Measurements from ENCODE around the gene KIAA2012.

Gene KIAA2012

DNA sequence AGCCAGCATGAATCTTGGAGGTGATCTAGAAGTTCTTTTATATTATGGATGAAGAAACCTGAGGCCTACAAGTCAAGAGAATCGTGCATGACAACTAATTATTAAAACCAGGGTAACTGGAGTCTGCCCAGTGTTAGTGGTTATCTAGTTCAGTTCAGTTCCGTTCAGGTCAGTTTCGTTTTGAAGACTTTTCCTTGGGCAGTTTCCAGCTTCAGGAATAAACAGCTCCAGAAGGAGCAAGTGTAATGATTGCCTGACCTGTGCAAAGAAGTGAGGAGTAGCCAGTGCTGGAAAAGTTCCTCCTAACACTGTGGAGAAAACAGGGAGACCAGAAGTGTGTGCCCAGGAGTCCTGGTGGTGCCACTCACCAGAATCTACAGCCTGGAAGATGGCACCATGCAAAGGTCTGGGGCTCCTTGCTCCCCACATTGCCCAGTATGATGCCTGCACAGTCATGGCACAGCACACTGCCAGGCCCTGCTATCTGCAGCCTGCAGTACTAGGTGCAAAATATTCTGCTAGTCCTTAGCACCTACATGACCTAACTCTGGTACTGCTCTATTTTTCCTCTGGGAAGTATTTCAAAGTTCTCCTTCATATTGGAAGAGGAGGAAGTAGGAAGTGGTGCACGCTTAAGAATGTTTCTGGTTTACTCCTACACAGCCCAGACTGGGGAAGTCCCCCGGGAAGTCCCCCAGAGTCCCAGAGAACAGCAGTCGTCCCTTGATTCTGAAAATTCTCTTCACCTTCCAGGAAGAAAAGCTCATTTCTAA, 99.6 kb downstream of the KIAA2012 start:
- Histone ChIP-seq H3K9me3 (ENCODE audit: insufficient read depth, low read length) (peaks cover 10% of the 10 kb centered on the region; the same call in 1 of the 2 replicates), H3K27me3 (ENCODE audit: insufficient read depth, insufficient read length) (peaks cover 30% of the 10 kb centered on the region), H3K4me1 (ENCODE audit: insufficient read depth, insufficient read length) (peaks cover 8% of the 10 kb centered on the region), H3K9ac (ENCODE audit: insufficient read length, low read depth) (no peak overlapping the region), H3K4me3 (ENCODE audit: insufficient read length, low read depth) (no peak overlapping the region), H3K36me3 (ENCODE audit: insufficient read depth, insufficient read length, low read length) (no peaks in the 10 kb centered on the region)
- DNase-seq (ENCODE audit: low read depth, low spot score), result no peak
- no peak for TF ChIP-seq ZNF274 (IDR thresholded peaks at IDR 0.05; ENCODE audit: low read depth, low read length)
- TF ChIP-seq YY1 (IDR thresholded peaks at IDR 0.05; ENCODE audit: insufficient read depth, insufficient read length), result no peak
- TF ChIP-seq SUZ12 (IDR thresholded peaks at IDR 0.05; ENCODE audit: extremely low read depth, insufficient read depth, insufficient read length), result no peak

DNA sequence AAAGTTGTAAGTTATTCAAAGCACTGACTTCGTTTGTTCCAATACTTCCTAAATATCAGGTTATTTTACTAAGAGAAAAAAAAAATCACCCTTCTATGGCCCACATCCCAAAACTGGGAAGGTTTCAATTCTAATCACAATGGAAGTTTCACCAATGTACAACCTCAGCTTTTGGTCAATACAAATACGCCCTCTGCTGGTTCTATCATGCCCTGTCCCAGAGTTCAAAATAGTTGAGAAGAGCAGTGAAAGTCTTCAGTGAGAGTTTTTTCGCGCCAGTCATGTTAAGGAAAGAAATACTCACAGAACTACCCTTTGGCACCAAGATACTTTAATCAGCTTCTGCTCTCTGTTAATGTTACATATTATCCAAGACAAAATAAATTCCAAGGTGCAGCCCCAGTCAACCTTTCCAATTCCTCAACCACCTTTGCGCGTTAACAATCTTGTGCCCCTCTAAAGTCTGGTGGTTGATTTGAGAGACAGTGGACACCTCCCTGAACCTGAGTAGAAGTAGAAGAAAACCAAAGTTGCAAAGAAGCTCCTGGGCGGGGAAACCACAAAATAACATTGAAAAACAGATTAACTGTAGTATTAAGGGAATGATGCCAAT, 105.4 kb downstream of the KIAA2012 start:
- Histone ChIP-seq H3K4me1 (ENCODE audit: insufficient read depth, insufficient read length) (no peaks in the 10 kb centered on the region), H3K9ac (ENCODE audit: insufficient read length, low read depth) (no peak overlapping the region), H3K36me3 (ENCODE audit: insufficient read depth, insufficient read length, low read length) (no peaks in the 10 kb centered on the region), H3K27me3 (ENCODE audit: insufficient read depth, insufficient read length) (no peaks in the 10 kb centered on the region), H3K9me3 (ENCODE audit: insufficient read depth, low read length) (peaks cover 10% of the 10 kb centered on the region; the same call in 1 of the 2 replicates), H3K4me3 (ENCODE audit: insufficient read length, low read depth) (no peak overlapping the region)
- peak; percentile 65 for DNase-seq (ENCODE audit: low read depth, low spot score)
- TF ChIP-seq SUZ12 (IDR thresholded peaks at IDR 0.05; ENCODE audit: extremely low read depth, insufficient read depth, insufficient read length) (no peak), YY1 (IDR thresholded peaks at IDR 0.05; ENCODE audit: insufficient read depth, insufficient read length) (no peak), ZNF274 (IDR thresholded peaks at IDR 0.05; ENCODE audit: low read depth, low read length) (no peak)

- H3K9ac ChIP-seq (ENCODE audit: insufficient read length, low read depth), result no peak overlapping the region
- DNase-seq (ENCODE audit: low read depth, low spot score), result no peak
- no peak for TF ChIP-seq YY1 (IDR thresholded peaks at IDR 0.05; ENCODE audit: insufficient read depth, insufficient read length)
- TF ChIP-seq ZNF274 (IDR thresholded peaks at IDR 0.05; ENCODE audit: low read depth, low read length), result no peak
- no peak for TF ChIP-seq SUZ12 (IDR thresholded peaks at IDR 0.05; ENCODE audit: extremely low read depth, insufficient read depth, insufficient read length)
- H3K4me1 ChIP-seq (ENCODE audit: insufficient read depth, insufficient read length), result no peaks in the 10 kb centered on the region
- H3K9me3 ChIP-seq (ENCODE audit: insufficient read depth, low read length), result no peaks in the 10 kb centered on the region
- H3K27me3 ChIP-seq (ENCODE audit: insufficient read depth, insufficient read length), result no peaks in the 10 kb centered on the region
- no peak overlapping the region for H3K4me3 ChIP-seq (ENCODE audit: insufficient read length, low read depth)
- no peaks in the 10 kb centered on the region for H3K36me3 ChIP-seq (ENCODE audit: insufficient read depth, insufficient read length, low read length)
Measured at GRCh38 chr2:202184557-202184956, 111.5 kb downstream of the KIAA2012 start.

GRCh38 chr2:202185156-202185555, 112.1 kb downstream of the KIAA2012 start:
- Histone ChIP-seq H3K4me3 (ENCODE audit: insufficient read length, low read depth) (no peak overlapping the region), H3K9ac (ENCODE audit: insufficient read length, low read depth) (no peak overlapping the region), H3K27me3 (ENCODE audit: insufficient read depth, insufficient read length) (no peaks in the 10 kb centered on the region), H3K4me1 (ENCODE audit: insufficient read depth, insufficient read length) (no peaks in the 10 kb centered on the region), H3K9me3 (ENCODE audit: insufficient read depth, low read length) (no peaks in the 10 kb centered on the region), H3K36me3 (ENCODE audit: insufficient read depth, insufficient read length, low read length) (no peaks in the 10 kb centered on the region)
- TF ChIP-seq YY1 (IDR thresholded peaks at IDR 0.05; ENCODE audit: insufficient read depth, insufficient read length), result no peak
- TF ChIP-seq ZNF274 (IDR thresholded peaks at IDR 0.05; ENCODE audit: low read depth, low read length), result no peak
- no peak for TF ChIP-seq SUZ12 (IDR thresholded peaks at IDR 0.05; ENCODE audit: extremely low read depth, insufficient read depth, insufficient read length)
- DNase-seq (ENCODE audit: low read depth, low spot score), result no peak

- no peaks in the 10 kb centered on the region for H3K27me3 ChIP-seq (ENCODE audit: insufficient read depth, insufficient read length)
- no peak for TF ChIP-seq ZNF274 (IDR thresholded peaks at IDR 0.05; ENCODE audit: low read depth, low read length)
- DNase-seq (ENCODE audit: low read depth, low spot score), result no peak
- H3K4me3 ChIP-seq (ENCODE audit: insufficient read length, low read depth), result no peak overlapping the region
- no peak overlapping the region for H3K9ac ChIP-seq (ENCODE audit: insufficient read length, low read depth)
- no peaks in the 10 kb centered on the region for H3K9me3 ChIP-seq (ENCODE audit: insufficient read depth, low read length)
- no peaks in the 10 kb centered on the region for H3K4me1 ChIP-seq (ENCODE audit: insufficient read depth, insufficient read length)
- H3K36me3 ChIP-seq (ENCODE audit: insufficient read depth, insufficient read length, low read length), result no peaks in the 10 kb centered on the region
Measured at GRCh38 chr2:202186641-202187202, 113.7 kb downstream of the KIAA2012 start.

DNA sequence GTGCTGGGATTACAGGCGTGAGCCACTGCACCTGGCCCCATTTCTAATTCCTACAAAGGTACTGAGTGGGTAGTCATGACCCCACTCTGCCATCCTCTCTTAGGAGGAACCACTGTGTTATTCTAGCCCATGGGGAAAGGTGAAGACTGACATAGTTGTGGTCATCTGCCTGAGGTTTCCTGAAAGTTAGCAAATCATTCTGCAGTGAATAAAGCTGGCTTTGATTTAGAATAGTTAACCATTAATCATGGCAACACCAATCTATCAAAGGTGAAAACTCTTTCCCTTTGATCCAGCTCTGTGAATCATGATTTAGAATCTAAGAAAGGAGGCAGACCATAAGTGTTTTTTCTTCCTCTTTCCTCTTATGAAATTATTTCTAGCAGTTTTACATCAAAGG, 114.5 kb downstream of the KIAA2012 start:
- Histone ChIP-seq H3K9ac (ENCODE audit: insufficient read length, low read depth) (no peak overlapping the region), H3K27me3 (ENCODE audit: insufficient read depth, insufficient read length) (no peaks in the 10 kb centered on the region), H3K36me3 (ENCODE audit: insufficient read depth, insufficient read length, low read length) (no peaks in the 10 kb centered on the region), H3K9me3 (ENCODE audit: insufficient read depth, low read length) (no peaks in the 10 kb centered on the region), H3K4me3 (ENCODE audit: insufficient read length, low read depth) (no peak overlapping the region), H3K4me1 (ENCODE audit: insufficient read depth, insufficient read length) (no peaks in the 10 kb centered on the region)
- no peak for DNase-seq (ENCODE audit: low read depth, low spot score)
- TF ChIP-seq SUZ12 (IDR thresholded peaks at IDR 0.05; ENCODE audit: extremely low read depth, insufficient read depth, insufficient read length), result no peak
- TF ChIP-seq YY1 (IDR thresholded peaks at IDR 0.05; ENCODE audit: insufficient read depth, insufficient read length), result no peak
- no peak for TF ChIP-seq ZNF274 (IDR thresholded peaks at IDR 0.05; ENCODE audit: low read depth, low read length)

- Histone ChIP-seq H3K4me1 (ENCODE audit: insufficient read depth, insufficient read length) (no peaks in the 10 kb centered on the region), H3K9me3 (ENCODE audit: insufficient read depth, low read length) (no peaks in the 10 kb centered on the region), H3K27me3 (ENCODE audit: insufficient read depth, insufficient read length) (no peaks in the 10 kb centered on the region), H3K36me3 (ENCODE audit: insufficient read depth, insufficient read length, low read length) (no peaks in the 10 kb centered on the region), H3K4me3 (ENCODE audit: insufficient read length, low read depth) (no peak overlapping the region), H3K9ac (ENCODE audit: insufficient read length, low read depth) (no peak overlapping the region)
- no peak for DNase-seq (ENCODE audit: low read depth, low spot score)
- no peak for TF ChIP-seq ZNF274 (IDR thresholded peaks at IDR 0.05; ENCODE audit: low read depth, low read length)
- no peak for TF ChIP-seq SUZ12 (IDR thresholded peaks at IDR 0.05; ENCODE audit: extremely low read depth, insufficient read depth, insufficient read length)
- no peak for TF ChIP-seq YY1 (IDR thresholded peaks at IDR 0.05; ENCODE audit: insufficient read depth, insufficient read length)
Measured at GRCh38 chr2:202193305-202193704, 120.2 kb downstream of the KIAA2012 start.

Measured in NT2/D1 (cell line).